HG03558 (cell line): ENCODE data around the gene SKP1.

Source experiments
- ATAC-seq: cut with Tn5 transposase; IDR thresholded peaks from one replicate; pipeline ENCODE4 v1.9.1; 2021; ENCODE audit warnings: moderate number of reproducible peaks; ENCODE audit not compliant: unreplicated experiment; ENCODE audit errors: extremely low read depth

Gene SKP1

DNA sequence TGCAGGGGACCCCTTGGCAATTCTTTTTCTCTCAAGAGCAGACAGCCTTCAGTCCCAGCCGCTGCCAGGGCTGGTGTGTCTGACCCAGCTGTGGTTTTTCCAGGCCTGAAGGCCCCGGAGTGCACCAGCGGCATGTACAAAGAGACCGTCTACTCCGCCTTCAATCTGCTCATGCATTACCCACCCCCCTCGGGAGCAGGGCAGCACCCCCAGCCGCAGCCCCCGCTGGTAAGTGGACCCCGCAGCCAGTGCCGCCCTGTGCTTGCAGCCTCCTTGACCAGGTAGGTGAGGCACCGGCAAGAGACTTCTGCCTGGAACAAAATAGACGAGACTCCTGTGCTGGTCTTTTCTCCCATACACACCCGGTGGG, 61.0 kb downstream of the SKP1 start:
- no peak for ATAC-seq

DNA sequence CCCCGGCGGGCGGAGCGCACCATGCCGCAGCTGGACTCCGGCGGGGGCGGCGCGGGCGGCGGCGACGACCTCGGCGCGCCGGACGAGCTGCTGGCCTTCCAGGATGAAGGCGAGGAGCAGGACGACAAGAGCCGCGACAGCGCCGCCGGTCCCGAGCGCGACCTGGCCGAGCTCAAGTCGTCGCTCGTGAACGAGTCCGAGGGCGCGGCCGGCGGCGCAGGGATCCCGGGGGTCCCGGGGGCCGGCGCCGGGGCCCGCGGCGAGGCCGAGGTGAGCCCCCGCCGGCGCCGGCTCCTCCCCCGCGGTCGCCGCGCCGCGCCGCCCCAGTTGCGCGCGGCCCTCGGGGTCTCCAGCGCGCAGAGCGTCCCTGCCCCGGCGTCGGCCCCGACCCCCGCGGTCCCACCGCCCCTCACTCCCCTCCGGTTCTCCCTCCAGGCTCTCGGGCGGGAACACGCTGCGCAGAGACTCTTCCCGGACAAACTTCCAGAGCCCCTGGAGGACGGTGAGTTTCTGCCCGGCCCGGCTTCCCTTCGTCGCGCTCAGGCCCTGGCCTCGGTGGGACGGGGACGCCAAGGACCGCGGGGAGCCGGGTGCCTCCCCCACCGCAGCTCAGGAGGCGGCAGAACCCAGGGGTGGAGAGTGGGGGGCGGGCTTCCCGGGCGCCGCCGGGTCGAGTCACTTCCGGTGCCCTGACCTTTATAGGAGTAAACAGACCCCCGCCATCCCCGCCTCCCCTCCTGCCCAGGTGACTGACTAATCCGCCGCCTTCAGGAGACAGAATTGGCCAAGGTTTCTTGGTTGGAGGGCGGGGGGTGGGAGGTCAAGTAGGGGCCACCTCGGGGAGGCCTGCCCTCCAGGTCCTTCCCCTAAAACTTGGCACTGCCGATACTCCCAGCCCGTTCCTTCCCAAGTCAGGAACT, 61.6 kb downstream of the SKP1 start:
- ATAC-seq, result no peak

DNA sequence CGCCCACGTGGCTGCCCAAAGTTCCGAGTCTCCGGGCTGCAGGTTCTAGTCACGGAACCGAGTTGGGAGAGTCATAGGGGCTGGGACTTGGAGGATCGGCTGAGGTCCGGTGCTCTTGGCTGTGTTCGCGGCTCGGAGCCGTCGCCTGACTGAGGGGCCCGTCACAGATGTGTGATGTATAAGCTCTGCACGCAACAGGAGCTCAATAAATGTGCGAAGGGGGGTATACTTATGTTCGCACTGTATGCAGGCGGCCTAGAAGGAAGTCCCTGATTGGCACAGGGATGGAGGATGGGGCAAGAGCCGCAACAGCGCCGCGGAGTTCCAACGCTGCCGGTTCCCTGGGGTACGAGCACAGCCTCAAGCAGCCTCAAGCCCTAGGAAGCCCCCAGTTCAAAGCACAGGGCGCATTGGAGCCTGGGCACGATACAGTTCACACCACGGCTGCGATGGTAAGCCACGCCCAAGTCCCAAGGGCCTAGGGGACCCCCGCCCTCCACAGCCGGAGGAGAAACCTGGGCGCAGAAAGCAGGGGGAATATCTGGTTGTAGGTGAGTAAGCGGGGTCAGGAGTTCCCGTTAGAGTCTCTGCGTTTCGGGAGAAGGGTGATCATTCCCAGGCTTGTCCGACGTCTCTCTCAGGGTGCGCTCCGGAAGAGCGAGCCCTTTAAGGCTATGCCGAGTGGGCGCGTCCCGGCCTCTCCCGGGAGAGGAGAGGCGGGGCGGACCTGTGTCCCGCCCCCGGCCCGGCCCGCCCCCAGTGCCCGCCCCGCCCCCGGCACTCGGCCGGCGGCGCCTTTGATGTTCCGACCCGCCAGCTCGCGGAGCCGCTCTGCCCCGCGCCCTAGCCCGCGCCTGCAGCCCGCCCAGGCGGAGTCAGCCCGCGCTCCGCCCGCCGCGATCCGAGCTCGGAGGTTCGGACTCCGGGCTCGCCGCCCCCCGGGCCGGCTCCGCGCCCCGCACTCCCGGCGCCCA, 62.6 kb downstream of the SKP1 start, which contains the start of gene TCF7:
TCF7 (plus strand) TSS at position 780 of the 974 bp plus-strand sequence. CDS start 226 bp downstream, outside the sequence.
- peak; percentile 60 for ATAC-seq

DNA sequence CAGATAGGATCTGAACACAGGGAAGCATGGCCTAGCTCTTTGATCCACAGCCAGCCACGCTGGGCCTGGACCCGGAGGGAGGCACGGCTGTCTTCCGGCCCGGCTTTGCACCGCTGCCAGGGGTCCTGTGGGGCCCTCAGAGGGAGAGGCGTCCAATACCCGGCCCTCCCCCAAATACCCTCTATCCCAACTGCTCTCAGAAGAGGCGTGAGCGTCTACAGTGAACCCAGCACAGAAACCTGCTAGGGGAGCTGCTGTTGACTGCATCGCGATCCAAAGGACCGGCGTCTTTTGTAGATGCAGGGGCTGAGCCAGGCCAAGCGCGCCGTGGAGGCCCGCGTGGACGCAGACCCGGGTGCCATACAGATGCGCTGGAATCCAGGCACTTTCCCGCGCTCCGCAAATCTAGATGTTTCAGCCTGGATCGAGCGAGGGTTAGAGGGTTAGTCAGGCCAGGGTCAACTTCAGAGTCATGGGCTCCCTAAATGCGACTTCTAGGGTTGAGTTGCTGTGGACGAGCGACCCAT, 63.3 kb downstream of the SKP1 start:
- ATAC-seq, result no peak

DNA sequence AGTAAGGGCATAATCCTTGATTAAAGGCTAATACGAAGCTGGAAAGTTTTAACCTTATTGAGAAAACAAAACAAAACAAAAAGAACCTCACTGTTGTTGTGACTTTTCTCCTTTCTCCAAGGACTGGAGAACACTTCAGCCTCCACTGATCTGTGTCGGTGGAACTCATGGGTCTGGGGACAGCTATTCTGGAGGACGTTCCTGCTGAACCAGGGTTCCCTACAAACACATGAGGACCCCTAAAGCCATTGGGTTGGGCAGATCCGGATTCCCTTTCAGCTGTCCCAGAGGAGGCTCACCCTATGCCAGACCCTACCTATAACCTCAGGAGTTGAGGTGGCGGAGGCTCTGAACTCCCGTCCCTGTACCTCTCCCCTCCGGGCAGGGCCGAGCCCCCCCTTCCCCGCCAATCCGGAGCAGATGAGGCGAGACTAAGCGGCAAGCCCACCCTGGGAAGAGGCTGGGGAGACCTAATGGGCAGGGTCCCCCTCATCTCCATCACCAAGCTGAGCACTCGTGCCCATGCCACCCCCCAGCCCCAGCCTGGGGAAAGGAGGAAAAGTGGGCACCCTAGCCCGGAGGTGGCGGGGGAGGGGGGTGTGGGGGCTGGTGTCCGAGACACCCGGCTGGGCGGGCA, 63.9 kb downstream of the SKP1 start:
- no peak for ATAC-seq

DNA sequence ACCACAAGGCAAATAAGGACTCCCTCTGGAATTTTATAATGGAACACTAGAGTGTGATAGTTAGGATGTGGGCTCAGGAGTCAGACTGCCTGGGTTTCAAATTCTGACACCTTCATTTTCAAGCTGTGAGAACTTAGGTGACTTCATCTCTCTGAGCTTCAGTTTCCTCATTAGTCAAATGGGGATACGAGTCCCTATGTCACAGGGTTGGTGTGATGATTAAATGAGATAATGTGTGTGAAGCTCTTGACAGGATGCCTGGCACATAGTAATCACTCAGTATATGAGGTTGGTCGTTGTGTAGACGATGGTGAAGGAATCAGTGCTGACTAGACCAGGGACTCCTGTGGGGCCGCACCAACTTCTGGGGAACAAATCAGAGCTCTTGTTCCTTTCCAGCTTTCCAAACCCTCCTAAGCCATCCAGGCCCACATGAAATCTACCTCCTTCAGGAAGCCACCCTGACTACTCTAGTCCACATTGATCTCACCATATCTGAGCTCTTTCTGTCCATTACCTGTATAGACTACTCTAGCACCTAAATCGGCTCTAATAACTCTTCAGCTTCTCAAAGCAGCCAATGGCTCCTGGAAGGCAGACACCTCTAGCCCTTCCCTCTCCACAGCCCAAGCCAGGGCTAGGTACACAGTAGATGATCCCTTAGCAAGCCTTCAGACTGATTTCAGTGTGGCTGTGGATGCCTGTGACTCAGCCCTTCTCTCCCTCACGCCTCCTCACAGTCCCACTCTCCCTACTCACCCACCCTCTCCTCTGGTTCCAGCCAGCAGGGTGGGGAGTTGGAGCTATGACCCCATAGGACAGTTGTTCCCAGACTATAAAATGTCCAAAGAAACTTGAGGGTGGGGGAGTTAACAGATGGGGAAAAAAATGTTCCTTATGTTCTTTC, 64.8 kb downstream of the SKP1 start:
- no peak for ATAC-seq

DNA sequence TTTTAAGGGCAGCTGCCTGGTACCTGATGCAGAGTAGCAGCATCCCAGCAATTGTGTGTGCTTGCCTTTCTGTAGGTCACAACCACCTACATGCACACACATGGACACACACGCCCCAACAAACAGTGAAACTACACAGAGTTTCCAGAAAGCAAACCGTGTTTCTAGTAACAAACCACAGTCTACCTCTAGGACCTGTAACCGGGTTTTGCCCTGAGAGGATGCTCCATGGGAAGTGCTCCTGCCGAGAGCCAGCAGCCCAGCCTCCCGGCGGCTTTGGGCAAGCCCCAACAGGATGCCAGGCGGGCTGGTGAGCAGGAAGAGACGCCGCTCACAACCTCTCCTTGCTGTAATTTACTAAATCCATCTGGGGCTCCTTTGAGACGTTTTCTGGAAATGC, 66.4 kb downstream of the SKP1 start:
- ATAC-seq, result no peak

DNA sequence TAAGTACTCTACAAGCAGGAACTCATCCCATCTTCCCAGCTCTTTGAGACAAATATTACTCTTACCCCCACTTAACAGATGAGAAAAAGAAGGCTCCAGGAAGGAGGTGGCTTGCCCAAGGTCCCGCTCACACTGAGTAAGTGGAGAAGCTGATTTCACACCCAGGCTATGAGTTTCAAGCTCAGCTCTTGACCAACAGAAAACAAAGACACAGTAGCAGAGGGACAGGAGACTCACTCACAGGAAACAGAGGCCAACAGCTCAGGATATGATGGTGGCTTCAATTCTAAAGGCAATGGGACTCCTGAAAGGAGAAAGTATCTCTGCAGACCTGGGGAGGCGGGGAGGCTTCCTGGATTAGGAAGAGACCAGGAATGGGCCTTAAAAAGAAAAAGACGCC, 69.0 kb downstream of the SKP1 start:
- ATAC-seq, result no peak

DNA sequence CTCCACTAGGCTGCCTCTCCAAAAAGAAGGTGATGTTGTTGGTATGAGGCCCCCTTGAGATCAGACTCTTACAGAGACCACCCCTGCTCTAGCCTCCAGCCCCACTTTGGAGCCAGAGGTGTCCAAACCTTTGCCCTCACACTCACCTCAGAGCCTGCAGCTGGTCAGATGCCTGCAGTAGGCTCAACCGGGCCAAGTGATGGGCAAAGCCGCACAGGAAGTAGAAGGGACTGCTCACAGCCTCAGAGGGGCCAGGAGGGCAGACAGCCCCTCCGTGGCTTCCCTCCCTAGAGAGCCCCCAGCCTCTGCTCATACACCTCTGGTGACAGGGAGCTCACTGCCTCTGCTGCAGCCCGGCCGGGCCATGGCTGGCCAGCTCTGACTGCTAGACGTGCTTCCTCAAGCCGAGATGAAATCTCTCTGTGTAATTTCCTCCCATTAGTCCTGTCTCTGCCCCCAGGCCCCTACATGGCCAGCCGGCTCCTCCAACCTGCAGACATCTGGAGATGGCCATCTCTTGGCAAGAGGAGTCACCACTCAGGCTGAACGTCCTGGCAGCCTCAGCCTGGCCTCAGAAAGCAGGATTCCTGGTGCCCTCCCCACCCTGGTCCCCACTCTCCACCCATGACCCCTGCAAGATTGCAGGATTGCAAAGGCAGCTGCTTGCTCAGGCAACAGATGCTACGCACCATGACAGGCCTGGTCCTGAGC, 69.6 kb downstream of the SKP1 start:
- no peak for ATAC-seq

DNA sequence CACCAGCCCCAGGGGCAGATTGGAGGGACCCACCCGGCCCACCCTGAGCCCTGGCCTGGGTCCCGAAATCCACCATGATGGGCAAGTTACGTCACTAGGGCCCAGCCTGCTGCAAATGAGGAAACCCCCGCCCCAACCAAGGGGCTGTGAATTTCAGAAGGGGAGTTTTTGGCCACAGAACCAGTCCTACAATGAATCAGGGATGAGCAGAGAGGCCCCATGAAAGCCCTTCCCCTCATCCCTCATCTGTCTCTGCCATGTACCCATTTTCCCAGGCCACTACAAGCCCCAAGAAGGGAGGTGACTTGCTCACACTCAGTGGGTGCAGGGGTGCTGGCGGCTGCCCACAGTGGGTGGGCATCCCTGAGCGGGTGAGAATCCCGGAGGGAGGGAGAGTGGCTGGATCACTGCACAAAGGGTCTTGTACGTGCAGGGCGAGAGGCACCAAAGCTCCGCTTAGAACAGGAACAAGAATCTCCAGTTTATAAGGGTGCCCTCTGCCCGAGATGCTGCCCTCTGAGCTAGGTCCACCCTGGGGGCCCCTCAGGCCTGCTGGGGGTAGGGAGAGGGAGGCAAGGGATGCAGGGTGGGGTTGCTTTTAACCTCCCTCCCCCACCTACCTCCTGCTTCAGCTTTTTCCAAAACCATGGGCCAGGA, 72.6 kb downstream of the SKP1 start:
- no peak for ATAC-seq

DNA sequence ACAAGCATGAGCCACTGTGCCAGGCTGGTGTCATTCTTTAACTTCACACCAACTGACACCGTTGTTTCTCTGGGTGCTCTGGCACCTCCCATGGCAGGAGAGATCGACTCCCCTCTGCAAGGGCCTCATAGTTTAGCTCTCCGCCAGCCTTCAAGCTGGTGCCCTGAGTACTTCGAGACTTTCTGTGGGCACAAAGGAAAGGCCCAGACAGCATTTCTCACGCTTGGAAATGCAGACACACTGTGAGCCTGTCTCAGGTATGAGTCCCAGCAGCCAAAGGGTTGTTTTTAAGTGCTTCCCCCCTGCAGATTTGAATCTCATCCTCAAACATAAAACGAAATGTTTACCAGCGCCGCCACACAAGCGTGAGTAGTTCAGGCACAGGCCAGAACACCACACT, 73.4 kb downstream of the SKP1 start:
- ATAC-seq, result no peak

DNA sequence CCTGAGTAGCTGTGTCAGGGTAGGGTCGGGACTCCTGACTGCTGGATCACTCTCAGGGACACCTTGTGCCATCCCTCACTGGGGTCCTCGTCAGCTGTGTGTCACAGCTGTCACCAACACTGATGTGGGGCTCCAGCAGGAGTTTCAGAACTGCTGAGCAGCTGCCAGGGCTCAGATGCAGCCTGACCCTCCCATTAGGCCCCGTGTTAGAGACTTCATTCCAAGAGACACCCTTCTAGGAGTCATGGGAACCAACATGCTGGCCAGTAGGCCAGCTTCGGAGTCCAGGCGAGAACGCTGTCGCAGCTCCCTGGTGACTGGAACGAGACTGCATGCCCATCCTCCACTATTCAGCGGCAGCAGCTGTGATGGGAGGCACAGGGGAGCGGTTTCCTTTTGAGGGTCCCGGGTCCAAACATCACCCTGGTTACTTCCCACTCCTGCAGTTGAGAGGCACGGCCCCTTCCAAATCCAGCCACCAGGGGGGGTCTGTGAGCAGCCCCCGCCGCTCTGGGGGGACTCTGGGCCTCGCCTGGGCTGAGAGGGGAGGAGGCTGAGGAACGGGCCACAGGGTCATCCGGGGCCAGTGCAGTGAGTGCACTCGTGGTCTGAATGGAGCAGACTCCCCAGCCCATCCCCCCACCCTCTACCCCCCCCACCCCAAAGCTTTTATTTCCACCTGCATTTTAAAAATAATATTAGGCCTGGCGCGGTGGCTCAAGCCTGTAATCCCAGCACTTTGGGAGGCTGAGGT, 74.9 kb downstream of the SKP1 start:
- ATAC-seq, result no peak

DNA sequence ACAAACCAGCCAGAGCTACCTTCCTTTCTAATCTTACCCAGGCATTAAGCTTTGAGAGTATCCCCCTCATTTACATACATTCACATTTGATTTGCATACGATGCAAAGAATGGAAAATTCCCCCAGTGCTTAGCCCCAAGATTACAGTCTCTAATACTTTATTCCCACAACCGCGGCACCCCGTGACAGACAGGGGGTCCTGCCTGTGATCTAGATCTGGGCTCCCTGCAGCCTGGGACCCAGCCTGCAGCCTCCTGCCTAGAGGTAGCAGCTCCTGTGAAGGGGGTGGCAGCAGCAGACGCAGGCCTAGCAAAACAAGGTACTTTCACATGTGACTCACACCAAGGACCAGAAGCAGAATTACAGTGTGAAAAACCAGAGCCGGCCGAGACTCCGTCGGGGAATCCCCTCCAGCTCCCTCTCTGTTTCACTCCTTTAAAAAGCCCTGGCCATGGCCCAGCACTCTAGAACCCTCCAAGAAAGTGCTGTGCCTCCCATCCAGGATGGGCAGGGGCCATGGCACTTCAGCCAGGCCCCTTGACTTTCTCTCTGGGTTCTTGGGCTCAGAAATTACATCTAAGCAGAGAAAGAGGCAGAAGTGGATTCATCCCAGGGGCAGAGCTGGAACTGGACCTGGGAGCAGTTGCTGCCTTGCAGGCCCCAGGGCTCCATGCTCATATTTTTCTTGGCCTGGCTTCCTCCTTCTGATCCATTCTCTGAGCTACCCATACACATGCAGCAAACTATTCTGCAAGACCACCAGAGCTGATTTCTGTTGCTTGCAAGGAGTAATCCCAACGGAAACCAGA, 76.3 kb downstream of the SKP1 start:
- peak; percentile 71 for ATAC-seq

DNA sequence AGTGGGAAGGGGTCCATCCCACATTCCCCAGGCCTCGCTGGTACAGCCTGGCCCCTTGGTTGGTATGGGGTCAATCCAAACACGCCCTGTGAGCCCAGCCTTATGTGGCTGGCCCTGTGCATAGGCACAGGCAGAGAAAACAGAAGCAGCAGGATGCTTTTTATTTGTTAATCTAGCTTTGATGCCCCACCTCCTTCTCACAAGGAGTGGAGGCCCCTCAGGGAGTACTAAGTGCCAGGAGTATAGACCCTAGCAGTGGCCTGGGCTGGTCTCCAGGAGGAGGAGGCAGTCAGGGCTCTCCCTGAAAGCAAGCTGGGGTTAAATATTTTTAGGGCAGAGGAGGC, 76.8 kb downstream of the SKP1 start:
- ATAC-seq, result no peak

DNA sequence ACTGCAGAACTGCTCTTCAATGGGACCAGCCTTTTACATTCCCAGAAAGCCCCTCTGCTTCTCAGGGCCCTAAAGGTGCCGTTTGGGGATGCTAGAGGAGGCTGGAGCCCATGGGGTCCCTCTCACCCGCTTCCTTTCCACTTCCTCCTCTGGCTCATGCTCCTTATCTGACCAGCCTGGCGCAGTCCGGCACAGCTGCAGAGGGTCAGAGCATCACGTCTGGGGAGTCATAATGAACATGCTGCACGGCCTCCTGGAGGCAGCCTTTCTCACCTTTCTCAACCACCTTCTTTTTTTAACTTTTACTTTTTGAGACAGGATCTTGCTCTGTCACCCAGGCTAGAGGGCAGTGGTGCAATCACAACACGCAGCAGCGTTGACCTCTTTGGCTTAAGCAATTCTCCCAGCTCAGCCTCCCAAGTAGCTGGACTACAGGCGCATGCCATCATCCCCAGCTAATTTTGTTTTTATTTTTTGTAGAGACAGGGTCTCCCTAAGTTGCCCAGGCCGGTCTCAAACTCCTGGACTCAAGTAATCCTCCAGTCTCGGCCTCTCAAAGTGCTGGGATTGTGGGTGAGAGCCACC, 77.4 kb downstream of the SKP1 start:
- ATAC-seq, result no peak
